SKM-1 treated with dmso at 0.1 percent for 144 hours (cell line): ENCODE data around the gene PPP1R15B.

ENCODE experiments used
- DNase-seq: peaks from one replicate; lab custom pipeline; 2025; ENCODE audit not compliant: unreplicated experiment; lab: John Stamatoyannopoulos, UW

The PPP1R15B gene

DNA sequence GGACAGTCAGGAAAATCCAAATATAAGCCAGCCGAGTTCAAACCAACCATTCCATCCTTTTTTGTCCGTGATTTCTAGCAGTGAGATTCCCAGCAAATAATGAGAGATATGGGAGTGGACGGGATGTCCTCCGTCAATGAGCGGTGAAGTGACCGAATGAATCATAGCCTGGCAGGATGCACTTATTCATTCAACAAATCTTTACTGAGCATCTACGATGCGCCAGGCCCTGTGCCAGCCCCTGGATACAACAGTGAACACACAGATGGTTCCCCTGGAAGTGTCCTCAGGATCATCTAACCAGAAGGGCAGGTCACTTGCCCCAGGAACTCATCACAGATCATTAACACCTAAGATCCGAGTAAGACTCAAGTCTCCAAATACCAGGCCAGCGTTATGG lies 43.7 kb downstream of the PPP1R15B start:
- no peak for DNase-seq

DNA sequence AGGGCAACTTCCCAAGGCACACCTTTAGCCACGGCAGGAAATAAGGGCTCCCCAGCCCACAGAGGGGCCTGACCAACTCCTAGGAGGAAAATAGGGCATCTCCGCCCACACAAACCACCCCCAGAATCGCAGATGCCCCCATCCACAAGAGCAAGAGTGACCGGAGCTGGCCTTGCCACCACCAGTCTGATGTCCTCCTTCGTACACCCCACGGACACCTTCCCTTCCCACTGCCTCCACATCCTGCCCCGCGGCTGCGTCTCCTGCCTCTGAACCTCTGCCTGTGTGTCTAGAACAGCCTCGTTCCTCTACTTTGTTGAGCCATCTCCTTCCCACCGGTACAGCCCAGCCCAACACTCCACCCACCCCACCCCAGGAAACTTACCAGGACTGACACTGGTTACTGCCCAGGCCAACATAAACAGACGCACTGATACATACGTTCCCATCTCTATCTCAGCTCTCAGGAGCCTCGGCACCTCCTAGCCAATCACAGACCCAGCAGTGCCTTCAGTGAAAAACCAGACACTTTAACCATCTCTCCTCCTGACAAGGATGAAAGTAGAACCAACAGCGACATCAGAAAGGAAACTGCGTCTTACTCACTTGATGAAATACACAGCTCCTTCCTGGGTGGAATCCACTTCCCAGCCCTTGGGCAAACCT lies 44.3 kb downstream of the PPP1R15B start:
- DNase-seq = no peak

DNA sequence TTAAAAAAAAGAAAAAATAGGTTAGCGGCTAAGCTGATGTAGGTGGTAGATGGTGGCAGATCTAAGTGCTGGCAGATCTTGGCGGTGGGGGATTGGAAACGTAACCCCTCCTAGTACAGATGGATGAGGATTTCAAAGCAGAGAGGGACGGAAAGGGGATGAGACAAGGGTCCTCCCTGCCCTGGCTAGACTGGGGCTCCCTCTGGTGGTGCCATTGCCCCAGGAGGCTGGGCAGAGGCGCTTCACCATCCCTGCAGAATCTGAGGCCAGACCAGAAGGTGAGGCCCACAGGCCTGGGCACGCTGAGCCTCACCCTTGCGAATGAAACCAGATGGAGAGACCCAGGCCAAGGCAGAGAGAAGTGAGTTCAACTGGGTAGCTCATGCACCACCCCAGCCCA lies 44.9 kb downstream of the PPP1R15B start:
- DNase-seq = no peak

DNA sequence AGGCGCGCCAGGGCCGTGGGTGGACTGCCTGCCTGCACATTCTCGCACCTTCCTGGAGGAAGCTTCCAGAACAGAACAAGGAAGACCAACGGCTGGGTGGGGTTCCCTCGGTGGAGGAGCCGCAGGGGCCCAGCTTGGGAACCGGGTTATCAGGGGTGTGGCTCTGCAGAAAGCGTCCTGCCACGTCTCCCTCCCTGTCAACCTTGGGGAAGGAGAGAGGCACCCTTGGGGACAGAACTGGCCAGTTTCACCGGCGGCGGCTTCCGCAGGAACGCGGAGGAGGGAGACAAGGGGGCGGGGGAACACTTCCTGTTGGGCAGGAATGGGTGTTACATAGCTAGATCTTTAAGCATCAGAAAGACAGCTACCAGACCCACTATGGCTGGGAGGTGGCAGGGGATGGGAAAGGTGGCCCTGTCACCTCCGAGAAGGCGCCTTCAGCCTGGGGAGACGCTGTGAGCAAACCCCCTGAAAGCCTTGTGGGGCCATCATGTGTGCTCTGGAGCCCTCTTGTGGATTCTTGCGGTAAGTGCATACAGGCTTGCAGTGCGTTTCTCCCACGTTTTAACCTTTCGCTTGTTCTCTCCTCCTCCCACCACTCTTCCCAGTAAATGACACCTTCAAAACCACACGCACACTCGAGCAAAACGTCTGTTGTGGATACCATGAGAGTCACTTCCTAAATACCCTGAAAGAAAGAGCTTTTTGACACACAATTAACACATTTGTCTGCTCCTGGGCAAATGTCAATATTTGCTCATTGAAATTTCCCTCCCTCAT lies 48.1 kb downstream of the PPP1R15B start:
- DNase-seq = peak; percentile 86

DNA sequence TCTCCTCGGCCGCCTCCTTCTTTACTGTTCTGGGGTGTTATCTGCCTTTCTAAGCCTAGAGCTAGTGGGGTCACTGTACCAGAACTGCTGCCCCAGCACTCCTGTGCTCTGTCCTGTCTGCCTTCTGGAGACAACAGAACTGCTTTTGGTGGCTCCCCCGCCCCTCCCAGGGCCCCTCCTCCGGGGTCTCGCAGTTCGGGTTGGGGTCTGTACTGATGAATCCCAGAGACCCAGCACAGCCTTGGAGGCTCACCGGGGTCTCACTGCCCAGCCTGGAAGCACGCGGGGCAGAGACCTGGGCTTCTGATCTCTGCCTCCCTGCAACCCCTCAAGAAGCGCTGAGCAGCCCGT lies 48.7 kb downstream of the PPP1R15B start:
- no peak for DNase-seq

DNA sequence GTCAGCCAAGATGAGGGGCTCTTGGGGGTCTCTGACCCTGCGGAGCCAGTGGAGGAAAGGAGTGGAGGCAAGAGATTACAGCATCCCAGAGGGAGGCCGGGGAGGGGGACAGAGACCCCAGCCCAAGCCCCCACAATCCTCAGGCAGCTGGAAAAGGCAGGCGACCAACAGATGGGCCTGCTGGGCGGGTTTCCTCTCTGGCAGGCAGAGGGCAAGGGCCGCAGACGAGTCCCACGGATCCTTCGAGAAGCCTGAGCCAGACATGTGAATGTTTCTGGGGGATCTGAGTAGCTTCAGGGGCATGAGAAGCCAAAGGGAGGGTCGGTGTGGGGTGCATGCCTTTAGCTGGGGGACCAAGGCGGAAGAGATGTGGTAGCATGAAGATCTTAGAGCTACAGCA lies 49.8 kb downstream of the PPP1R15B start:
- DNase-seq = no peak

DNA sequence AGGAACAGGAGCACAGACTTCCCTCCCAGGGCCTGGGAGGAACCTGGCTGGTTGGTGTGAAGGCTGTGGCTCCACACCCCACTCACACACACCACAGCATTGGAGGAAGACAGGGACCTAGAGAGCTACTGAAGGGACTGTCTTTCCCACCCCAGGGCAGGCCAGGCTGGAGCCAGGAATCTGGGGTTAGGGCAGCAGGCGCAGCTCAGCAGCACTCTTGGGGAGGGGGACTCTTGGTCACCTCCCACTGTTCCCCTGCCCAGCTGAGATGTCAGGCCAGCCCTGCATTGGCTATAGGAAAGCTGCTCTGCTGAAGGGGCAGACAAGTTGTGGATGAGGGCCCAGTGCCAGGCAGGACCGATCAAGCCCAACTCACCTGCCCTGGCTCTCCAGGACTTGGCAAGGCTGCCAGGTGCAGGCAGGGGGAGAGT lies 50.3 kb downstream of the PPP1R15B start:
- DNase-seq = no peak

DNA sequence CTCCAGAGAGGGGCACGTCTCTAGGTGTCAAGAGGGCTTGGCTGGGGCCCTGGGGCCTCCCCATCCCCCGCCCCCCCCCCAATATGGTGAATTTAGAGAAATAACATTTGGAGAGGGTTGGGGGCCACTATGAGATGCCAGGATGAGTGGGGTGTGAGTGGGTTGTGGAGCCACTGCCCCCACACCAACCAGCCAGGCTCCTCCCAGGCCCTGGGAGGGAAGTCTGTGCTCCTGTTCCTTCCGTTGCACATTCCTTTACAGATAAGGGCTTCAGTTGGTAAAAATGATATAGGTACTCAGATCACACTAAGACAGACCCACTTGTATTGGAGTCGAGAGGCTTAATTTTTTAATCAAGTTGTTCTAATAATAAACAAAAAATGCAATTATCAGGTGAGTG lies 51.3 kb downstream of the PPP1R15B start:
- DNase-seq = no peak

DNA sequence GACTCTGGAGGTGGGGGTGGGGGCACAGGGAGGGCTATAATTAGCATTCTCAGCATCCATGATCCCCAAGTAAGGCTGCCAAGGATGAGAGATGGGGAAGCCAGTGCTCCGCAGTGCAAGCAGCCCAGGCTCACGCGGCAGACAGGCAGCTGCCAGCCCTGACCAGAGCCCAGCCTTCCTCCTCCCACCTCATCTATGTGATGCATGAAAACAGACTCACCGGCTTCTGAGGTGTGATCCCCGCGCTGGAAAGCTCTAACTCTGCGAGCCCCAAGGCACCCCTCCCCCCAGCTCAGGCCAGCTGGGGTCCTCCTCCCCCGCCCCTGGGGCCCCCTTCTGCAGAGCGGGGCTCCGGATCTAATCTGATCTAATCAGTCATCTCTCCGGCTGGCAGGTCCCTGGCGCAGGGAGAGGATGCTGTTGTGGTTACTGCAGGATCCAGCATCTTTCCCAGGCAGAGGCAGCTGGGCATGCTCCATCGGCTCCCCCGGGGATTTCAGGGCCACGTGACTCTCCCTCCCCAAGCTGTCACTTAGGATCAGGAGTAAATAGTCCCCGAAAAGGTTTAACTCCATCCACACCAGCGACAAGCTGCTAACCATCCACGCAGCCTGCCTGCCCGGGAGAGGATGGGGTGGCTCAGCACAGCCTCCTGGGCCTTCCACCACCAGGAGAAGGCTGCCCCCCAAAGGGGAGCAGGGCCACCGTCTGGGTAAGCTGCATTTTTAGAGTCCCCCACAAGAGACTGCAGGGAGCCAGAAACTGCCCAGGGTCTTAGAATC lies 52.0 kb downstream of the PPP1R15B start, which contains the start of gene PLEKHA6:
TSS of gene PLEKHA6 (minus strand) at position 456 of the 782 bp plus-strand sequence. CDS start 86,202 bp downstream, outside the sequence.
- no peak for DNase-seq

DNA sequence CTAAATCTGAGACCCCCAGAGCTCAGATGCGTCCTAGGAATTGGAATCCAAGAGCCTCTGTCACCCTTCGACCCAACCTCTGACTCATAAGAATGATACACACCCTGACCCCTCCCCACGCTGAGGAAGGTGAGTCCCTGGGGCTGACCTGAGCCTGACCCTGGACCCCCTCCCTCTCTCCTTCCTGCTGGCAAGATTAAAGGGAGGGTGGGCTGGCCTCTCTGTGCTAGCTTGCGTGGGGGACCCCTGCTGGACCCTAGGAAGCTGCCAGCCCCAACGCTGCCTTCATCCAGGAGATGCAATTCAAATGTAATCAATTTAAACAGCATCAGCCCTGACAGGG lies 52.5 kb downstream of the PPP1R15B start:
- no peak for DNase-seq

DNA sequence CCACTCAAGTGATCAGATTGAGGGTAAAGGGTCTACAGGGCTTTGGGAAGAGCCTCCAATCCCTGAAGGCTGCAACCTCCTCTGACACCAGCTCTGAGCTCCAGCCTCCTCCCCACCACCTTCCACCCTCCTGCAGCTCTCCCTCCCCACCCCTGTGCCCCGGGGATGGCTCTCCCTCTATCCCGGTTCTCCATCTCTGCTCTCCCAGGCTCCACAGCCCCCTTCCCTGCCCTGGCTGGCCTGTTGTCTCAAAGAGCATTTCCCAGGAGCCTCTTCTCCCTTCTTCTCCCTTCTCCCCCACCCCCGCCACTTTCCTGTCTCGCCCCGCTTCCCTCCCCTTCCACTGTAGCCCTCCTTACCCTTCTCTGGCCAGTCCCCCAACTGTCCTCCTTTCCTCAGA lies 53.0 kb downstream of the PPP1R15B start:
- no peak for DNase-seq

DNA sequence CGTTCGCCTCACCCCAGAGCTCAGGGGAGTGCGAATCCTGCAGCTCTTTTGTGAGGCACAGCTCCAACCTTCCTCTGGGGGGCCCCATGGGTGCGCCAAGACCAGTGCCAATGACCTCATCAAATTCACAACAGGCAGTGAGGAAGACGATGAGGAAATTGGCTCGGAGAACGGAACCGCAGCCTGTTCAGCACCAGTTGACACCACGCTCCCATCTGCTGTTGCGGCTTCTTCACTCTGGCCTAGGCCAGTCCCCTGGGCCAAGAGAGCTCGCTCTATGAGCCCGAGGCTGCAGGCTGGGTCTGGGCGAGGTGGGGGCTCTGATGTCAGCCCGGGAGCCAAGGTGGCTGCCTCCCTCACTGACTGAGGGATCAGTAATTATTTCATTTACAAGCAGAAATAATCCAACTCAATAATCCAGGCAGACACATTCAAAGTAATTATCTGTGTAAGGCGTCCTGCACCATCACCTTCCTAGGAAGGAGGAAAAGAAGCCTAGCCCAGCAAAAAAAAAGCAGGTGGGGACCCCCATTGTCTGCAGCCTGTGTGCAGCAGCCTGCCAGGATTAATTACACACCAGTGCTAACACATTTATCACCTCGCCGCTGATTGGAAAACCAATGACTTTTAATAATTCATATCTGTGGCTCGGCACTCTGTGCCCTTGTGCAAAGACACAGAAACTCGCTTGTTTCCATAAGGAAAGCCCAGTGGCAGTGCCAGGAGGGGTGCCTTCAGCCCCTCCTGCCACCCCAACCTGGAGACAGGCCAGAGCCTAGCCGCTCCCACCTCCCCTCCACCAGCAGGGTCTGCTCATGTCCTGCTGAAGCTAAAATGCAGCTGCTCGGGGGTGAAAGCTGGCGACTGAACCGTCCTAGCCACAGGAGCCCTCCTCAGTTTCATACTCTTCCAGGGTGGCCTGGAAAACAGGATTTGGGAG lies 53.8 kb downstream of the PPP1R15B start:
- DNase-seq = peak; percentile 78

DNA sequence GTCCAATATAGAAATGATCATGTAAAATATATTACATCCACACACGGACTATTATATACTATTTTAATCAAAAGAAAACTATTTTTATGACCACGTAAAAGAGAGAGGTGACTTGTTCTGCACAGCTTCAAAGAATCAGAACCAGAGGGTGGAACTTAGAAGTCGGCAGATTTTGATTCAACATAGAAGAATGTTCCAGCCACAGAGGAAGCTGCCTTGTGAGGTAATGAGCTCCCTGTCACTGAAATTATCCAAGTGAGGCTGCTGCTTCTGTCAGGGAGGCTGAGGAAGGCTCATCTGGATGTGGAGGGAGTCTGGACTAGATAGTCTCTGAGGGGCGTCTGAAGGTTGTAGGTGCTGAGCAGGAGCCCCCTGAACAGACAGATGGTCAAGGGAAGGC lies 54.6 kb downstream of the PPP1R15B start:
- no peak for DNase-seq

DNA sequence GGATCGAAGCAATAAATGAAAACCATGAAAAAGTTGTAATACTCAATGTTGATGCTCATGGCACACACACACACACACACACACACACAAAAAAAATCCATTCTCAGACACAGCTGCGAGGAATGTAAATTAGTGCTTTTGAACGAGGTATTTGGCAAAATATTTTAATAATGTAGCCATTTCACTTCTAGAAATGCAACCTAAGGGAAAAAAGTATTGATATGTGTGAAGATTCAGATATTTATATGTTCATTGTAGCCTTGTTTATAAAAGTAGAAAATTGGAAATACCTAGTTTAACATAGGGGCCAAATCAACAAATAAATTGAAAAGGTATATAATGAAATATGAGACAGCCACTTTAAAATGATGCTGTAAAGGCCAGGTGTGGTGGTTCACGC lies 55.7 kb downstream of the PPP1R15B start:
- DNase-seq = no peak

DNA sequence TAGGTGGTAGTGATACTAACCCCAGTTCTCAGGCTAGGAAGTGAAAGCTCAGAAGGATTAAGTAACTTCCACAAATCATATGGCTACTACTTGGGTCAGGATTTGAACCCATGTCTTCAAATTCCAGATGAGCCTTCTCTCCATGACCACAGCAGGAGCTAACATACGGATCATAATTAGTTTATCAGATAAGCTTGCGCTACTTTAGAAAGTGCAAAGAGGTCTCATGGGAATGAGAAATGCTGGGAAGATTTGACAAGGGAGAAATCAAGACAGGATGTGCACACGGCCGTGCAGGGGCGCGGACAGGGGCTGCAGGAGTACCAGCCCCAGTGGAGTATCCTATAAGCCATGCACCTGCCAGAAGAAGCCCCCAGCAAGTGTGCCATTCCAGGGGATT lies 57.0 kb downstream of the PPP1R15B start:
- no peak for DNase-seq
